ENCODE results near the gene FAM83E. TPM values are rescaled to one million over a fixed set of nuclear protein-coding genes. Genes with fewer than 3 reads are reported as not detected.

FAM83E gene
- total and polyA plus RNA-seq, 2 of the 8 experiments (the other 6 are each of a cell fraction or from before 2014, with no cell fraction given): 1.8 to 5.3 TPM

DNA sequence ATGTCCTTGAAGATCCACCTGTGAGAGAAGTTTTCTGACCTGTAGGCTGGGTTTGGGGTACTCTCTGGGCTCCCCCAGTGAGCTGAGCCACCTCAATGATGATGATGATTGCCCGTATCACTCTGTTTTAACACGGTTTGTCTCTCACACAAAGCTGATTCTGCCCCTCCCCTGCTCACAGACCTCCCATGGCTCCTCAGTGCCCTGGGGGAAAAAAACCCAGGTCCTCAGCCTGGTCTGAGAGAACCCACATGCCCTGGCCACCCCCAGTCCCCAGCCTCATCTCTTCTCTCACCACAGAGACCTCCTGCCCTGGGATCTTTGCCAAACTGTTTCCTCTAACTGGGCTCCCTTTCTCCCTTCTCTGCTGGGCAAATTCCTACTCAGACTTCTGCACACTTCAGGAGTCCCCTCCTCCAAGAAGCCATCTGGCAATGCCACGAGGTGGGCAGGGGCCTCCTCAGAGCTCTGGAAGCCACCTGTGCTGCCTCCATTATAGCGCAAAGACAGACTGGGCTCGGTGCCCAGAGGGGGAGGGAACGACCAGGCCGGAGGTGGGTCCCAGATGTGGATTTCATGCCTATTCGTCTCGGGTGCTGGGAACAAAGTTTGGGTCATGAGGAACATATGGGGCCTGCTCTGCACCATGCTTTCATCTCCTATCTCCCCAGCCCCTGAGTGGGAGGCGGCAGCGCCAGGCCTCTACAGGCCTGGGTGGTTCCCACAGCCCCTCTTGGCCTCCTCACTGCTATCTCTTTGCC, 39.6 kb upstream of the FAM83E start:
- Histone ChIP-seq H2BK5ac (ENCODE audit: low read depth, low read length) (no peak overlapping the region), H4K20me1 (replicated peaks in 1 of 2; ENCODE audit: control insufficient read depth in 1 of 2, insufficient read depth in 2 of 2, low read length in 2 of 2) (no peaks in the 10 kb centered on the region), H3K18ac (ENCODE audit: extremely low read depth, low read length) (no peak overlapping the region), H2BK12ac (ENCODE audit: low read depth, low read length) (no peak overlapping the region), H2AK5ac (ENCODE audit: low read depth, low read length) (no peak overlapping the region), H3K56ac (replicated peaks; ENCODE audit: insufficient read length, low read depth, low read length) (no peak overlapping the region), H3K9me3 (ENCODE audit: insufficient read depth in 2 of 2, low read depth in 1 of 2, low read length in 1 of 2) (0 out of 4 replicates have a peak, but pooled peaks cover 0 to 3% of the 10 kb centered on the region in 2 experiments), H3K79me1 (ENCODE audit: low read depth, low read length) (no peaks in the 10 kb centered on the region), H4K8ac (ENCODE audit: extremely low read depth, insufficient read depth, low read length) (no peak overlapping the region), H3K4me2 (ENCODE audit: insufficient read depth in 1 of 2, low read depth in 2 of 2, low read length in 2 of 2) (no peak overlapping the region), H3K36me3 (ENCODE audit: control insufficient read depth in 2 of 4, insufficient read depth in 4 of 4, low read length in 3 of 4) (no peaks in the 10 kb centered on the region), H4K91ac (replicated peaks; ENCODE audit: insufficient read length, low read length) (no peak overlapping the region), H3K9ac (replicated peaks in 1 of 4; ENCODE audit: extremely low read depth in 1 of 4, low read depth in 3 of 4, low read length in 3 of 4) (no peak overlapping the region), H3K27me3 (replicated peaks in 1 of 4; ENCODE audit: control insufficient read depth in 3 of 4, extremely low read depth in 1 of 4, insufficient read depth in 3 of 4, low read length in 3 of 4) (no peaks in the 10 kb centered on the region), H2AFZ (ENCODE audit: low read length) (no peak overlapping the region), H3K4me3 (ENCODE audit: extremely low read depth in 1 of 4, insufficient read depth in 2 of 4, low read depth in 3 of 4, low read length in 4 of 4) (no peak overlapping the region), H3K4ac (replicated peaks; ENCODE audit: insufficient read length, low read depth, low read length) (no peak overlapping the region), H3K4me1 (replicated peaks in 1 of 4; ENCODE audit: control insufficient read depth in 3 of 4, insufficient read depth in 4 of 4, low read length in 3 of 4) (no peaks in the 10 kb centered on the region; a peak in 1 of 7 replicates), H2BK120ac (replicated peaks; ENCODE audit: low read depth, low read length) (no peak overlapping the region), H2BK15ac (ENCODE audit: low read length) (no peak overlapping the region), H3K14ac (ENCODE audit: insufficient read length) (no peak overlapping the region), H3K23ac (ENCODE audit: insufficient read length) (no peak overlapping the region), H2BK20ac (ENCODE audit: low read length) (no peak overlapping the region), H3K79me2 (ENCODE audit: control insufficient read depth in 1 of 2, insufficient read depth in 2 of 2, low read length in 2 of 2) (no peaks in the 10 kb centered on the region), H4K5ac (ENCODE audit: insufficient read length, low read depth, low read length) (no peak overlapping the region), H3K23me2 (ENCODE audit: low read depth, low read length) (no peaks in the 10 kb centered on the region), H3K27ac (ENCODE audit: low read depth, low read length) (no peak overlapping the region)
- 87% methylated on average over 10 of the region's 11 CpGs; no CpG with 5 or more reads in 1 of the 2 experiments for WGBS, 2 experiments (ENCODE audit: extremely low coverage in 1 of 2, insufficient coverage in 1 of 2, insufficient read length in 1 of 2, insufficient replicate concordance in 2 of 2, low coverage in 1 of 2, low lambda C conversion rate in 2 of 2, missing lambda C conversion rate in 1 of 2)
- ChIA-PET POLR2A (ENCODE audit: partially characterized antibody) (interaction anchor here (1.0 to 1.5 kb wide), 5 partner anchors 9 to 217 kb away, joined by 3 to 6 read pairs (median 3); partner anchors contain the start of genes CA11, IZUMO1 and PPP1R15A), CTCF (ENCODE audit: partially characterized antibody) (interaction anchor here (0.6 to 1.8 kb wide), 5 partner anchors 9 to 318 kb away, joined by 3 to 5 read pairs (median 3); partner anchors contain the start of gene CA11)
- no peak for FAIRE-seq
- no peak for DNase-seq (ENCODE audit: low read depth in 1 of 2, low spot score in 2 of 2)
- TF ChIP-seq, protein P1, sequence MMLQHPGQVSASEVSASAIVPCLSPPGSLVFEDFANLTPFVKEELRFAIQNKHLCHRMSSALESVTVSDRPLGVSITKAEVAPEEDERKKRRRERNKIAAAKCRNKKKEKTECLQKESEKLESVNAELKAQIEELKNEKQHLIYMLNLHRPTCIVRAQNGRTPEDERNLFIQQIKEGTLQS (IDR thresholded peaks at IDR 0.05; ENCODE audit: insufficient read depth, low read depth, low read length): no peak
- TF ChIP-seq, protein P2, sequence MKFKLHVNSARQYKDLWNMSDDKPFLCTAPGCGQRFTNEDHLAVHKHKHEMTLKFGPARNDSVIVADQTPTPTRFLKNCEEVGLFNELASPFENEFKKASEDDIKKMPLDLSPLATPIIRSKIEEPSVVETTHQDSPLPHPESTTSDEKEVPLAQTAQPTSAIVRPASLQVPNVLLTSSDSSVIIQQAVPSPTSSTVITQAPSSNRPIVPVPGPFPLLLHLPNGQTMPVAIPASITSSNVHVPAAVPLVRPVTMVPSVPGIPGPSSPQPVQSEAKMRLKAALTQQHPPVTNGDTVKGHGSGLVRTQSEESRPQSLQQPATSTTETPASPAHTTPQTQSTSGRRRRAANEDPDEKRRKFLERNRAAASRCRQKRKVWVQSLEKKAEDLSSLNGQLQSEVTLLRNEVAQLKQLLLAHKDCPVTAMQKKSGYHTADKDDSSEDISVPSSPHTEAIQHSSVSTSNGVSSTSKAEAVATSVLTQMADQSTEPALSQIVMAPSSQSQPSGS (IDR thresholded peaks at IDR 0.05; ENCODE audit: low read length): no peak
- TF ChIP-seq JUN (IDR thresholded peaks at IDR 0.05; ENCODE audit: low read depth, low read length) (no peak), KDM1A (IDR thresholded peaks at IDR 0.05; ENCODE audit: borderline replicate concordance, low read length) (no peak)
